Mucosa of descending colon (tissue), 3 donors: ENCODE measurements around the gene GALNT18. TPM values are rescaled to one million over a fixed set of nuclear protein-coding genes. Genes with fewer than 3 reads are reported as not detected.

ENCODE experiments used
- ATAC-seq: fragments of 200-7000 bp; cut with Tn5 transposase; one replicate; pipeline ENCODE4 v1.9.1; 2020; ENCODE audit warnings: mild to moderate bottlenecking, moderate library complexity
- DNase-seq, 3 donors: peaks; one replicate each; pipeline ENCODE4 v3.0.0-alpha.2; 2020
- H3K36me3 ChIP-seq: fragments of 200-600 bp; one replicate; pipeline ENCODE4 v1.8.0; 2021; ENCODE audit warnings: low read depth, mild to moderate bottlenecking
- H3K4me1 ChIP-seq: fragments of 200-600 bp; one replicate; pipeline ENCODE4 v1.8.0; 2021; ENCODE audit warnings: low read depth, mild to moderate bottlenecking
- H3K4me3 ChIP-seq: fragments of 200-600 bp; one replicate; pipeline ENCODE4 v1.8.0; 2021; ENCODE audit warnings: mild to moderate bottlenecking
- H3K9me3 ChIP-seq: fragments of 200-600 bp; one replicate; pipeline ENCODE4 v1.8.0; 2021; ENCODE audit warnings: mild to moderate bottlenecking
- CTCF ChIP-seq: fragments of 200-600 bp; IDR thresholded peaks from one replicate; pipeline ENCODE4 v1.8.0; 2022; ENCODE audit warnings: antibody characterized with exemption, mild to moderate bottlenecking
- intact Hi-C, 2 donors: fragments of 100-400 bp; cut with DNase I in 1 of 2; cut with micrococcal nuclease in 1 of 2; formaldehyde crosslinking; loops; one replicate each; pipeline versions ENCODE4 v1.11.0 to v1.11.1; 2022; cut with DNase I, micrococcal nuclease
- total RNA-seq, 3 donors: library from RNA; stranded (reverse); fragmentation: NEBNext Ultra II Directional in 2 of 3; extraction: Animal tissue kit (Norgen Biotek cat#: 25700) in 2 of 3; gene quantifications; one replicate each; pipeline versions ENCODE4 v1.2.1 to v1.2.4, GENCODE V29; 2021 to 2023
- donor health status: DM: no; HTN: no; CAD: no; lungs with moderate emphysema.
- donor health status: DM: no; HTN: no; CAD: no.
- donor health status: DM: no; HTN: yes; CAD: no.

Gene GALNT18
- total RNA-seq, 3 donors from 2014 or later = 2.0 to 27.8 (median 5.4) TPM

GRCh38 chr11:11534981-11535380 lies 86.8 kb downstream of the GALNT18 start:
- H3K36me3 ChIP-seq = no peaks in the 10 kb centered on the region
- no peaks in the 10 kb centered on the region for H3K4me1 ChIP-seq
- no peak for DNase-seq
- no peaks in the 10 kb centered on the region for H3K9me3 ChIP-seq
- H3K4me3 ChIP-seq = no peak overlapping the region
- intact Hi-C loops = no loop called here
- ATAC-seq = no peak
- TF ChIP-seq CTCF = no peak

- TF ChIP-seq CTCF = no peak
- H3K9me3 ChIP-seq = no peaks in the 10 kb centered on the region
- DNase-seq (no peak), ATAC-seq (no peak)
- no peak overlapping the region for H3K4me3 ChIP-seq
- intact Hi-C loops = no loop called here
- H3K4me1 ChIP-seq = no peaks in the 10 kb centered on the region
- no peaks in the 10 kb centered on the region for H3K36me3 ChIP-seq
Observed at GRCh38 chr11:11533751-11534150, 88.1 kb downstream of the GALNT18 start.

- intact Hi-C loops = no loop called here
- TF ChIP-seq CTCF = no peak
- no peak for ATAC-seq
- H3K9me3 ChIP-seq = no peaks in the 10 kb centered on the region
- no peak overlapping the region for H3K4me3 ChIP-seq
- no peaks in the 10 kb centered on the region for H3K36me3 ChIP-seq
- no peaks in the 10 kb centered on the region for H3K4me1 ChIP-seq
- DNase-seq = no peak
Observed at GRCh38 chr11:11533057-11533456, 88.7 kb downstream of the GALNT18 start.

DNA sequence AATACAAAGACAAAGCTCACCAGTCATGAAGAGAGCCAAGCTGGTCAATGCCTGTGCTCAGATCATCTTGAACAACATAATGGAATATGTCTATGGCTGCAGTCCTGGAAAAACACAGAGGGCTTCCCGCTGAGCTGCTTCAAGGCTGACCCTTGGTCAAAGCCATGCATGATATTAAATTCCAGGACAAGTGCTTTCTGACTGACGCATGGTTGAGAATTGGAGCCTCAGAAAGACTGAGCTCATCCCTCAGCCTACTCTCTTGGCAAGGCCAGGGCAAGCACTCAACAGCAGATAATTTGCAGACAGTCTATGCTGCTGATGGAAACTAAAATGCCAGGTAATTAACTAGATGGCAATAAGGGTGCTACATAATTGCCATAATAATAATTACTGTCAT lies 89.2 kb downstream of the GALNT18 start:
- no peak overlapping the region for H3K4me3 ChIP-seq
- H3K36me3 ChIP-seq = no peaks in the 10 kb centered on the region
- intact Hi-C loops = no loop called here
- DNase-seq (no peak), ATAC-seq (no peak)
- H3K4me1 ChIP-seq = no peaks in the 10 kb centered on the region
- no peak for TF ChIP-seq CTCF
- H3K9me3 ChIP-seq = no peaks in the 10 kb centered on the region

DNA sequence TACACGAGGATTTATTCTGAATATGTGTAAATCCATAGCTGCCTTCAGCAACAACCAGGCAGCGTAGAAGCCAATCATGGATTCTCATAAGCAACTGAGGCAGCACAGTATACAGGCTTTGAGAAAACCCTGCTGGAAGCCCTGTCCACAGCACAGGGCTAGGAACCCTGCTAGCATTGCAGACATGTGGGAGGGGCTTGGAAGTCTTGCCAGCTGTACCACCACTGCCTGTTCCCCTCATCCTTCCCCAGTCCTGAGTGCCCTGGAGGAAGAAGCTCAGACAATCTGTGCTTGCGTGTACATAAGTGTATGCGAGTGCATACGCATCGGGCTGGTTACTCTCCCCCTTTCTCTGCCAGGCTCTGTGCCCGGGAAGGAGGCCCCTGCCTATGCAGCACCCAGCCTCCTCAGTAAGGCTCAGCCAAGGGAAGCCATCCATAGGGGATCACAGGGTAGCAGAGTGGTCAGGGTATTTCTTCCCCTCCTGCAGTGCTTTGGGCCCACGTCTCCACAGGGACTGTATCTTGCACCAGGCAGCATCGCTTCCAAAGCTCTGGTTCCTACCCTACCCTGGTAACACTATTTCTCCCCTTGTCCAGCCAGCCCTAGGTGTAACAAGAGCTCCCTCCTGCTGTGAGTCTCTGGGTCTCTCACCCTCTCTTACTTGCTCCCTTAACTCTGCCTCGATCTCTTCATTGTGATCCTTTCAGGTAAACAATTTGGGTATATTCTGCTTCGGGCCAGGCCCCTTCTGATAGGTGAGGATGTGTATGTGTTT lies 90.5 kb downstream of the GALNT18 start:
- no peaks in the 10 kb centered on the region for H3K9me3 ChIP-seq
- no peaks in the 10 kb centered on the region for H3K36me3 ChIP-seq
- ATAC-seq = no peak
- DNase-seq = no peak
- TF ChIP-seq CTCF = no peak
- H3K4me3 ChIP-seq = no peak overlapping the region
- intact Hi-C loops = no loop called here
- H3K4me1 ChIP-seq = no peaks in the 10 kb centered on the region
